Mesenchymal stem cell (in vitro differentiated cells and primary cell): ENCODE results near the gene B3GAT1.

Source experiments
- DNase-seq: peaks from one replicate; pipeline ENCODE4 v3.0.0-alpha.2; 2013
- H2AFZ ChIP-seq: one replicate; pipeline ENCODE4 v1.6.1; 2013; ENCODE audit warnings: low read depth, mild to moderate bottlenecking, control low read depth, inconsistent platforms, low read length, moderate library complexity
- H2AK5ac ChIP-seq: 2 replicates; pipeline ENCODE4 v1.6.1; 2013; ENCODE audit warnings: low read length, moderate library complexity, mild to moderate bottlenecking, inconsistent platforms; ENCODE audit not compliant: severe bottlenecking
- H2BK120ac ChIP-seq: one replicate; pipeline ENCODE4 v1.6.1; 2013; ENCODE audit warnings: low read depth, mild to moderate bottlenecking, inconsistent platforms, low read length, moderate library complexity
- H2BK12ac ChIP-seq, 2 experiments: one replicate each; pipeline ENCODE4 v1.6.1; 2013; ENCODE audit warnings: inconsistent platforms in 2 of 2, low read length in 2 of 2, mild to moderate bottlenecking in 2 of 2, moderate library complexity in 2 of 2, control low read depth in 1 of 2
- H2BK15ac ChIP-seq: one replicate; pipeline ENCODE4 v1.6.1; 2013; ENCODE audit warnings: mild to moderate bottlenecking, low read depth, inconsistent platforms; ENCODE audit not compliant: poor library complexity, severe bottlenecking
- H2BK5ac ChIP-seq: 2 replicates; pipeline ENCODE4 v1.6.1; 2013; ENCODE audit warnings: low read depth, mild to moderate bottlenecking, low read length, control low read depth, inconsistent platforms; ENCODE audit not compliant: poor library complexity, severe bottlenecking
- H3K14ac ChIP-seq, 2 experiments: one replicate each; pipeline ENCODE4 v1.6.1; 2013; ENCODE audit warnings: inconsistent platforms in 2 of 2, low read length in 2 of 2, control low read depth in 1 of 2, mild to moderate bottlenecking in 1 of 2, moderate library complexity in 1 of 2
- H3K18ac ChIP-seq, 2 experiments: one replicate each; pipeline ENCODE4 v1.6.1; 2013; ENCODE audit warnings: inconsistent platforms in 2 of 2, low read length in 2 of 2, control low read depth in 1 of 2, low read depth in 1 of 2, mild to moderate bottlenecking in 1 of 2
- H3K23ac ChIP-seq, 2 experiments: one replicate each; pipeline ENCODE4 v1.6.1; 2013; ENCODE audit warnings: inconsistent platforms in 2 of 2, low read length in 2 of 2, mild to moderate bottlenecking in 2 of 2, moderate library complexity in 2 of 2, control low read depth in 1 of 2
- H3K27ac ChIP-seq: 2 replicates; pipeline ENCODE4 v1.5.1; 2013; ENCODE audit warnings: mild to moderate bottlenecking, moderate library complexity, low read length, control low read depth, inconsistent platforms; ENCODE audit not compliant: poor library complexity, severe bottlenecking
- H3K27me3 ChIP-seq, 2 experiments: 2 replicates each; pipeline versions ENCODE4 v1.6.1 to v1.7.0; 2013; ENCODE audit warnings: low read length in 2 of 2, mild to moderate bottlenecking in 2 of 2, moderate library complexity in 2 of 2, control low read depth in 1 of 2, inconsistent platforms in 1 of 2; ENCODE audit not compliant: control insufficient read depth in 1 of 2, insufficient read depth in 1 of 2
- H3K36me3 ChIP-seq, 2 experiments: 2 replicates each; pipeline versions ENCODE4 v1.6.1 to v1.7.0; 2013; ENCODE audit warnings: low read length in 2 of 2, control low read depth in 1 of 2, inconsistent platforms in 1 of 2, low read depth in 1 of 2, mild to moderate bottlenecking in 1 of 2; ENCODE audit not compliant: insufficient read depth in 2 of 2, control insufficient read depth in 1 of 2
- H3K4ac ChIP-seq, 2 experiments: one replicate each; pipeline ENCODE4 v1.6.1; 2013; ENCODE audit warnings: inconsistent platforms in 2 of 2, low read length in 2 of 2, mild to moderate bottlenecking in 2 of 2, moderate library complexity in 2 of 2, control low read depth in 1 of 2, low read depth in 1 of 2
- H3K4me1 ChIP-seq: 2 replicates; pipeline ENCODE4 v1.6.1; 2013; ENCODE audit warnings: low read depth, low read length, control low read depth; ENCODE audit not compliant: control insufficient read depth, insufficient read depth
- H3K4me2 ChIP-seq: 2 replicates; pipeline ENCODE4 v1.6.1; 2013; ENCODE audit warnings: low read length, mild to moderate bottlenecking, inconsistent platforms; ENCODE audit not compliant: poor library complexity, severe bottlenecking
- H3K4me3 ChIP-seq, 2 experiments: 2 replicates each; pipeline versions ENCODE4 v1.5.1 to v1.7.0; 2013; ENCODE audit warnings: low read length in 2 of 2, mild to moderate bottlenecking in 2 of 2, control low read depth in 1 of 2, low read depth in 1 of 2; ENCODE audit not compliant: insufficient read depth in 1 of 2
- H3K79me1 ChIP-seq: replicated peaks from 2 replicates; pipeline ENCODE4 v1.6.1; 2013; ENCODE audit warnings: mild to moderate bottlenecking, control low read depth, low read length, inconsistent platforms; ENCODE audit not compliant: poor library complexity, severe bottlenecking
- H3K9ac ChIP-seq: 2 replicates; pipeline ENCODE4 v1.7.0; 2013; ENCODE audit warnings: mild to moderate bottlenecking, low read length, moderate library complexity
- H3K9me3 ChIP-seq: 2 replicates; pipeline ENCODE4 v1.7.0; 2013; ENCODE audit warnings: mild to moderate bottlenecking, low read length; ENCODE audit not compliant: control insufficient read depth
- H4K8ac ChIP-seq: one replicate; pipeline ENCODE4 v1.6.1; 2013; ENCODE audit warnings: inconsistent platforms, mild to moderate bottlenecking, low read length, moderate library complexity
- H4K91ac ChIP-seq: one replicate; pipeline ENCODE4 v1.6.1; 2013; ENCODE audit warnings: mild to moderate bottlenecking, low read length, inconsistent platforms
- WGBS: methylation state at CpG from one replicate; pipeline ENCODE4 v1.1.7; 2013; ENCODE audit warnings: mixed read lengths; 5-methylcytosine and 5-hydroxymethylcytosine counted together

The B3GAT1 gene

GRCh38 chr11:134389464-134390180 is 22.4 kb downstream of the B3GAT1 start:
- Histone ChIP-seq H3K18ac (no peak overlapping the region), H2AK5ac (no peak overlapping the region), H3K4ac (no peak overlapping the region), H3K9me3 (no peaks in the 10 kb centered on the region), H4K8ac (no peak overlapping the region), H3K4me3 (no peak overlapping the region), H3K23ac (no peak overlapping the region), H3K14ac (no peak overlapping the region), H4K91ac (no peak overlapping the region), H3K27me3 (peaks cover 0 to 7% of the 10 kb centered on the region in 2 experiments), H2BK5ac (no peak overlapping the region), H3K36me3 (no peaks in the 10 kb centered on the region), H3K79me1 (no peaks in the 10 kb centered on the region), H2BK12ac (no peak overlapping the region), H2AFZ (no peak overlapping the region), H2BK120ac (no peak overlapping the region), H2BK15ac (no peak overlapping the region), H3K4me1 (no peaks in the 10 kb centered on the region), H3K4me2 (no peak overlapping the region), H3K9ac (no peak overlapping the region), H3K27ac (no peak overlapping the region)
- DNase-seq = no peak
- WGBS = 86% methylated on average over 25 of the region's 25 CpGs

GRCh38 chr11:134388590-134388989 is 23.5 kb downstream of the B3GAT1 start:
- H2BK5ac ChIP-seq = no peak overlapping the region
- H3K79me1 ChIP-seq = no peaks in the 10 kb centered on the region
- no peak overlapping the region for H2AFZ ChIP-seq
- no peak overlapping the region for H2BK15ac ChIP-seq
- no peak overlapping the region for H3K4ac ChIP-seq
- H3K9ac ChIP-seq = no peak overlapping the region
- H3K36me3 ChIP-seq = no peaks in the 10 kb centered on the region
- no peak overlapping the region for H3K27ac ChIP-seq
- H2BK120ac ChIP-seq = no peak overlapping the region
- no peak overlapping the region for H3K4me2 ChIP-seq
- no peaks in the 10 kb centered on the region for H3K4me1 ChIP-seq
- 74% methylated on average over 3 of the region's 4 CpGs for WGBS
- no peak overlapping the region for H2BK12ac ChIP-seq
- H3K18ac ChIP-seq = no peak overlapping the region
- no peak overlapping the region for H2AK5ac ChIP-seq
- peaks cover 0 to 7% of the 10 kb centered on the region in 2 experiments for H3K27me3 ChIP-seq
- H3K23ac ChIP-seq = no peak overlapping the region
- no peak overlapping the region for H3K14ac ChIP-seq
- no peak overlapping the region for H4K91ac ChIP-seq
- no peaks in the 10 kb centered on the region for H3K9me3 ChIP-seq
- no peak for DNase-seq
- H4K8ac ChIP-seq = no peak overlapping the region
- no peak overlapping the region for H3K4me3 ChIP-seq

- Histone ChIP-seq H2BK12ac (no peak overlapping the region), H3K23ac (no peak overlapping the region), H4K91ac (no peak overlapping the region), H3K4me3 (no peak overlapping the region), H3K27ac (no peak overlapping the region), H2BK5ac (no peak overlapping the region), H3K9me3 (no peaks in the 10 kb centered on the region), H3K4me1 (no peaks in the 10 kb centered on the region), H3K4ac (no peak overlapping the region), H3K4me2 (no peak overlapping the region), H2AFZ (no peak overlapping the region), H2AK5ac (no peak overlapping the region), H3K27me3 (peaks cover 0 to 3% of the 10 kb centered on the region in 2 experiments), H3K9ac (no peak overlapping the region), H3K36me3 (no peaks in the 10 kb centered on the region), H4K8ac (no peak overlapping the region), H2BK120ac (no peak overlapping the region), H3K79me1 (no peaks in the 10 kb centered on the region), H3K14ac (no peak overlapping the region), H2BK15ac (no peak overlapping the region), H3K18ac (no peak overlapping the region)
- DNase-seq = no peak
- WGBS = 94% methylated on average over 19 of the region's 21 CpGs
Measured at GRCh38 chr11:134387501-134387900, 24.5 kb downstream of the B3GAT1 start.

GRCh38 chr11:134386945-134387344 is 25.1 kb downstream of the B3GAT1 start:
- H2BK15ac ChIP-seq = no peak overlapping the region
- H3K9ac ChIP-seq = no peak overlapping the region
- H2AK5ac ChIP-seq = no peak overlapping the region
- no peak overlapping the region for H2AFZ ChIP-seq
- no peaks in the 10 kb centered on the region for H3K36me3 ChIP-seq
- no peak overlapping the region for H2BK5ac ChIP-seq
- H4K91ac ChIP-seq = no peak overlapping the region
- H3K4me1 ChIP-seq = no peaks in the 10 kb centered on the region
- 60% methylated on average over 6 of the region's 6 CpGs for WGBS
- H3K4me3 ChIP-seq = no peak overlapping the region
- no peaks in the 10 kb centered on the region for H3K79me1 ChIP-seq
- no peak overlapping the region for H2BK120ac ChIP-seq
- no peak overlapping the region for H3K27ac ChIP-seq
- no peak overlapping the region for H3K4me2 ChIP-seq
- no peak overlapping the region for H3K14ac ChIP-seq
- no peak for DNase-seq
- H3K4ac ChIP-seq = no peak overlapping the region
- peaks cover 0 to 3% of the 10 kb centered on the region in 2 experiments for H3K27me3 ChIP-seq
- no peak overlapping the region for H3K23ac ChIP-seq
- H3K18ac ChIP-seq = no peak overlapping the region
- no peak overlapping the region for H4K8ac ChIP-seq
- no peaks in the 10 kb centered on the region for H3K9me3 ChIP-seq
- H2BK12ac ChIP-seq = no peak overlapping the region
